Skin of body (tissue), 2 donors: ENCODE measurements around the gene SMIM32. TPM values are rescaled to one million over a fixed set of nuclear protein-coding genes. Genes with fewer than 3 reads are reported as not detected.

Experiments used
- DNase-seq: peaks from one replicate; lab custom pipeline; 2025; lab: John Stamatoyannopoulos, UW
- total RNA-seq: library from RNA; depleted of rRNA; stranded (reverse); fragments of >200 nt; gene quantifications from one replicate; pipeline ENCODE4 v1.2.3, GENCODE V29; 2014

Gene SMIM32
- not detected for total RNA-seq

DNA sequence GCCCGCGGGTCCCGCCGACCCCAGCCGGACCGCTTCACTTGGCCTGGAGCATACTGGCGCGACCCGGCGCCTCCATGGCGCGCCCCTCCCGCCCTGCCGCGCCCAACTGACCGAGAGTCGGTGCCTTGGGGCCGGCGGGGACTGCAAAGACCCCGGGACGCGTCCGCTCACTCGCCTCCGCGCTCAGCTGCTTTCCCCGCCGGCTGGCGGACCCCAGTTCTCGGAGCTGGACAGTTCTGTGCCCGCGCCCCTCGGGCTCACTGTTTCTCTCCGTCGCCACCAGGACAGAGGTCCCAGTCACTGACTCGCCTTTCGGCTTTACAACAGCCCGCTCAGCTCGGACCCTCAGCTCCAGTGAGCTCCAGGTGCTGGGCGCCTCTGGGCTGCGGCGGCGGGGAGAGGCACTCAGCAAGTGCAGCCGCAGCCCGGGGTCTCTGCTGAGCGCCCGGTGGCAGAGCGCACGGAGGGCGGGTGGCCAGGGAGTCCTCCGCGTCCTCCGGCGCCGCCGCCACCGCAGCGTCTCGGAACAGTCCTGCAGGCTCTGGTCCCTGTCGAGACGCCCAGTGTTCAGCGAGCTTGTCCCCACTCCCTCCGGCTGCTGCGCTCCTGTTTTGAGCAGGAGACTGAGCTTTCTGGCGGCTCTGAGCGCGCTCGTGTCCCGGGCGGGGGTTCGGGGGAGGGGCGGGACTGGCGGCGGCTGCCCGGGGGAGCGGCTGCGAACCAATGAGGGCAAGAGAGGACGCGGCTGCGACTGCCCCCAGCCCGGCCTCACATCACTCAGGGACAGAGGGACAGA is at the start of gene SMIM32:
SMIM32 (minus strand) TSS at position 637 of the 796 bp plus-strand sequence. CDS start 638 bp downstream, outside the sequence.
- no peak for DNase-seq

DNA sequence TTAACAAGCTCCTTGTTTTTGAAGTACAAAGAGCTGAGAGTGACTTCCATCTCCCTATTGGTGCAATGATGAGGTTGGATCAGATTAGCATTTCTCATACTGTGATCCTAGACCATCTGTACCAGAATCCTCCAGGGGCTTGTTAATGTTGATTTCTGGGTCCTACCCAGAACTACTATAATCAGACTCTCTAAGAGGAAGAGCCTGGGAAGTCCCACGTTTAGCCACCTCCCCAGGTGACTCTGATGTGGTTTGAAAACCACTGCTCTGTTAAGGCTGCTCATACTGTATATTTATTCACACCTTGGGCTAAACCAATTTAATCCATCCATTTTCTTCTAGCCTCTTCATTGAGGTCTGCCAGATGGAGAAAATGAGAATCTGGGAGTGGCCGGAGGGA is 49.6 kb upstream of the SMIM32 start:
- DNase-seq = no peak

DNA sequence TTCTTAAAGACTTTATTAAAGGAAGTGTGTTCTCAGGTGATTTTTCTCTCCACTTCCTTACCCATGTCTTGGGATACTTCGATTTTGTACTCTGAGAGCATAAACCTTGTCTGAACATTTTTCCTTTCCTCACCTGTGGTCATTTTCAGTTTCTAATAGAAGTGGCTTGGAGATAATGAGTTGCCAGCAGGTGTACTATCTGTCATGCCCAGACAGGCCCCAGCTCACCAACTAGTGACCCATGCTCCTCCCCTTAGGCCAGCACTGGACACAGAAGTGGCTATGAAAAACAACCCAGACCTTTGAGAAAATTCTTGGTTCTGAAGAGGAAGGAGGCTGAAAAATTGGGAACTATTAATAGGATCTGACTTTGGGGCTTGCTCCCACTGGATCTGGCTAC is 49.2 kb upstream of the SMIM32 start:
- DNase-seq = no peak

DNA sequence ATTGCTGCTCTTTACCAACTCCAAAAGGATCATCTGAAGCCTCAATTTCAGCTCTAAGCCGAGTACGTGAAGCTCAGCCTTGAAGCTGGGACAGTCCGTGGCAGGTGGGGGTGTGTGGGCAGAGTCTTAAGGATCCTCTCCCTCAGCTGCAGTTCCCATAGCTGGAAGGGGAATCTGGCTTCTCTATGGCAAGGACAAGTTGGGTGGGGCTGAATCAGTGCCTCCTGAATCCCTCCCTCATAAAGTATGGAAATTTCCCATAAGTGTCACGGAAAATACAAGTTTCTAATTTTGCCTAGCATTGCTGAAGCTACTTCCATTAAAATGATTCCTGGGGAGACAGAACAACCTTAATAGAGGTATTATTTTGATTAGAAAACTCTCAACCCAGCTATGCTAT is 47.9 kb upstream of the SMIM32 start:
- no peak for DNase-seq

DNA sequence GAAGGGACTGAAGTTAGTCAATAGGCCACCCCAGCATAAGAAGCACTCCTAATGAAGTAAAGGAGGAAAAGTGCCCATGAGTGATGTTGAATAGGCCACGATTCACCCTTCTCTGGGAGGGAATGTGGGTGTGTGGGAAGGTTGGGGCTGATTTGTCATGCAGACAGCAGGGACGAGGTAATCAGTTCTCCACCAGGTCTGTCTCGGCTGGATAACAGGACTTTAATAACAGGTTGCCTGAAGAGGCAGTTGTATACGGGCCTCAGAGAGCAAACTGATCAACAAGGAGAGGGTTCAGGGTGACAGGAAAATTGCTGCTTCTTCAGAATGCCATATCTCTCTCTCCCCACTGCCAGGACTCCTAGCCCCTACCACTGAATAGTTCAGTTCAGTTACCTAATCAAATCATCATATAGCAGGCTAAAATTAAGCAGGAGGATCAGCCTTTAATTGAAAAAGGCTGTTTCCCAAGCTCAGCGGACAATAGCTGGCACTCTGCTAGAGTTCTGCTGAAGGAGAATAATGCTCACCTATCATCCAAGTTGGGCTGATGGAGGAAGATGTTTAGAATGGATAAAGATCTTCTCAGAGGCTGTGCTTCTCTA is 43.6 kb upstream of the SMIM32 start:
- no peak for DNase-seq

DNA sequence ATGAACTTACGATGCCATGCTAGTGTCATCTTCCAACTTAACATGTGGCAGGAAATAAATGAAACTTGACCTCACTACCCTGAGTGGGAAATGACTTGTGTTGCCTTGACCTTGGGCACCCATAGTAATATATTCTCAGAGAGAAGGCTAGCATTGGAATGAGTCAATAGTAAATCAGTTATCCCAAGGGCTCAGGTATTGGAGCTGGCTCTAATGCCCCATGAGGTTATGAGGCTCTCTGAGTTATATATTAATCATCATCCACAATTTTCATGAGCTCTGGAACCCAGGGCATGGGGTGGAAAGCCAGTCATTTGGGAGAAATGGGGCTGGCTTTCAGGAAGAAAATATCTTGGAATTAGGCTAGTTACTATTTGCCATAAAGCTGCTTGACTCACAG is 42.4 kb upstream of the SMIM32 start:
- DNase-seq = no peak

DNA sequence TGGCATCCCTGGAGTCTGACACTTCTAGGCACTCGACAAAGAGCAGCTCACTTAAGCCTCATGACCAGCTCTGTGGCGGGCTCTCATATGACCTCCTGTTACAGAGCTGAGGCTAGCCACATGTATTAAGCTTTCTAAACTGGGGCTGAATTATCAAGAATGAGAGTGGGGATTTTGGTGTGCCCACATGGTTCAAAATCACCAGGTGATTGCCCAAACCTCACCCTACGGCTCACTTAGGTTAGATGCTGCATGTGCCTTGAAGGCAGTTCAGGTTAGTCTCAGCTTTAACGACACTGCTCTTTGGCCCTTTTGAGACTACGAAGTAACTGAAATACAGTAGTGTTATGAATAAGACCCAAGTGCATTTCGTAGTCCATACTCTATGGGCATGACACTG is 39.4 kb upstream of the SMIM32 start:
- no peak for DNase-seq

DNA sequence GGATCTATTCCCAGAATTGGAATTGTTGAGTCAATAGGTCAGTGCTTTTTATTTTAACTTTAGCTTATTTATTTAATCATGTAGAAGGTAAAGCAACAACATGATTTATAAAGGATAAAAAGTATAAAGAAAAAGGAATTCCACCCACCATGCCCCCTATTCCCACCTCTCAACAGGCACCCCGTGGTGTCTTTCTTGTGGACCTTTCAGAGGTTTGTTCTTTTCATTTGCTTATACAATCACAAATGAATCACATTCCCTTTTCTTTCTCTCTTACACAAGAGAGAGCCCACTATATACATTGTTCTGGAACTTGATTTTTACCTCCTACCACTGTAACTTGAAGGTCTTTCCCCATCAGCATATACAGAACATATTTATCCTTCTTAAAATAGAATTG is 37.2 kb upstream of the SMIM32 start:
- DNase-seq = no peak

DNA sequence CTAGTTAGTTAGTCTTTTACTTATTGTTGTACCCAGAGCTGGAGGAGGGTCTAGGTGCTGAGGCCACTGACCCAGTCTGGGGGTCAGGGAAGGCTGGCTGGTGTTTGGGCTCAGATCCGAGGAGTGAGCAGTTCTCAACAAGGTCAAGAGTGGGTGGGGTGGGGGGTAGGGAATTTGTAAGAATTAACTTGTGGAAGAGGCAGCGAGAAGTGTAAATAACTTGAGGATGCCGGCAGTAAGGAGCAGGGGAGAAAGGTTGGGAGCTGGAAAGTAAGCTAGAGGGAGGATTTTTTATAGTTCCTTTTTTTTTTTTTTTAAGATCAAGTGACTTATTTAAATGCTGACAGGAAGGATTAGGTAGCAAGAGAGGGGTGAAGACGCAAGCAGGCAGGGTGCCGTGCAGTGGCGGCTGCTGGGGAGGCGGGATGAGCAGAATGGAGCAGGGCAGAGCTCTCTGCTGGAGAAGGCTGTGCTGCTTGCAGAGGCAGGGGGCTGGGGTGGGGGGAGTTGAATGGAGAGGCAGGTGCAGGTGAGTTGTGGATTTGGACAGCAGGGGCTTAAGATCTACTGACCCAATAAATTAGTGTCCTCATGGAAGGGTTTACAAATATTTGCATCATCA is 35.3 kb upstream of the SMIM32 start:
- DNase-seq = no peak

DNA sequence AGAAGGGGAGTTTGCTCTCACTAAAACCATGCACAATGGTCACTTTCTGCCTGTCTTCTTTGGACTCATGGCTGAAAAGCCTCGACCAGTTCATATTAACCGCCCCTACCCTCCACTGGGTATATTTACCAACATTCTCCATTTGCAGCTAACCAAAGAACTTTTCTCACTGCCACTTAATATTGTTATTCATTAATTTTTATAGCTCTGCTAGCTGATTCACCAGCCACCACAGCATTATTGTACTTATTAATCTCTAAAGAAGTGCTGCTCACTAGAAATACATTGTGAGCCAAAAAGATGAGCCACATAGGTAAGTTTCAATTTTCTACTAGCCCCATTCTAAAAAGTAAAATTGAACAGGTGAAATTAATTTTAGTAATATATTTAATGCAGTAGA is 33.4 kb upstream of the SMIM32 start:
- DNase-seq = no peak

DNA sequence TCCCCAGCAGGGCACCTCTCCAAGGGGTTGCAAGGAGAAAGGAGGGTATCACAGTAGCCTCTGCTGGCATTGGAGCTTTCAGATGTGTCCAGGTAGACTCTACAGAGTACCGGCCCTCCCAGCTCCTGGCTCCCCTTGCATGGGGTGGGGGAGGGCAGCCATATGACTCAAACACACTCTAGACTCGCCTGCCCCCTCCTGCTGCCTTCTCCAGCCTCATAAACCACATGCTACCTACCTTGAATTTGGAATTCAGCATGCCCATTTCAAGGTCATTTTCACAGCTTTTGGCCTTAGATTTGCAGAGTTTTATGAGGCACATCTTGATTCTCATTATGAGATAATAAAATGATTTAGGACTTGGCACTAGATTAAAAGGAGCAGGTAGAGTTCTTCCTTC is 32.8 kb upstream of the SMIM32 start:
- no peak for DNase-seq

DNA sequence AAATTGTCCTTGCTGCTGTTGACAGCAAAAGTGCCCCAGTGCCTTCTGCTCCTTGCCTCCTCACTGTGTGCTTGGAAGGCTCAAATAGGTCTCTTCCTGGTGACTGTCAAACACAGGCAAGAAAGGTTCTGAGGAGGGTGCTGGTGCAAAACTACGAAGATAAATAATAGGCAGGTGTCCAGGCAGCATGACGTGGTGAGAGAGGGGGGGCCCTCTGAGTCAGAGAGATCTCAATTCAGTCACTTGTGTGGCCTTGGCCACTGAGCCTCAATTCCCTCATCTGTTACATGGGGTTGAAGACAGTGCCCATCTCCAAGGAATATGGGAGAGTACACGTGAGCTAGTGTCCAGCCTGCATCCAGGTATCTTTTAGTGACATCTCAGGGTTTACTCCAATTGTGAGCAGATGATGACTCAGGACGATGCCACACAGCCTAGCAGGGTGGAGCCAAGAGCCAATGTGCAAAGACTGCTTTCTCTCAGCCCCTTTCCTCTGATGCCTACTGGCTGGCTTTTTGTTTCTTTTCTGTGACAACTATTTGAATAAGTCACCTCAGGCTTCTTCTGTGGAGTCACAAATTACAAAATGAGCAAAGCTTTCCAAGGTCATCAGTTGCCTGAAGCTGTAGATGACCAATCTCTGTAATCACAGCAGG is 29.7 kb upstream of the SMIM32 start:
- no peak for DNase-seq

DNA sequence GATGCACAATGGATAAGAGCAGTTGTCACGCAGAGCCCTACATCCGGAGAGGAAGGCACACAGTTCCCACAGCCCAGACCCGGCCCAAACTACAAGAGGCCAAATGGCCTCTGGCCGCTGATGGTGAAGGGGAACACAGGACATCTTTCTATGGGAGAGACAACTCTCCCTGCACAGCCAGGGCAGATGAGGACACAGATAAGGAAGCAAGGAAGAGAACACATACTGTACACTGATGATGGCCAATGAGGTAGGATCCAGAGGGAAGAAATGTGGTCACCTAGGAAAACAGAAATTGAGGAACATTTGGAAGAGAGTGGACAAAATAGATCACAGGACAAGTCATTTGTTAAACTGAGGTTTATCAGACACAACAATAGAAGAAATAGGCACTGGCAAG is 28.4 kb upstream of the SMIM32 start:
- DNase-seq = no peak

DNA sequence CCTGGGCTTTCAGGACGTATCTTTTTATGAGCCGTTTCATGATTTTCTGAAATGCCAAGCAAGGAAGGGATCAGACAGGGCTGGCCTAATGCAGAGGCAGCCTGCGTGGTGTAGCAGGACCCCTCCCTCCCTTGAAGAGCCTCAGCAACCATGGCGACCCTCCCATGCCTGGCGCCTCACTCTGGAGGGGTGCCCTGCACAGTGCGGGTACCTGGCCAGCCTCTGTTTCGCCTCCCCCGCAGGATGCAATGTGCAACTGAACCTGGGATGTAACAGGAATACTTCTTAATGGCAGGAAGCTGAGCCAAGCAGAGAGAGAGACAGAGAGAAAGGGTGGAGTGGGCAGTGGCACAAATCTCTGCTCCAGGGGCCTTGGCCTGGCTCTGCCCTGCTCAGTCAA is 23.3 kb upstream of the SMIM32 start:
- DNase-seq = no peak

DNA sequence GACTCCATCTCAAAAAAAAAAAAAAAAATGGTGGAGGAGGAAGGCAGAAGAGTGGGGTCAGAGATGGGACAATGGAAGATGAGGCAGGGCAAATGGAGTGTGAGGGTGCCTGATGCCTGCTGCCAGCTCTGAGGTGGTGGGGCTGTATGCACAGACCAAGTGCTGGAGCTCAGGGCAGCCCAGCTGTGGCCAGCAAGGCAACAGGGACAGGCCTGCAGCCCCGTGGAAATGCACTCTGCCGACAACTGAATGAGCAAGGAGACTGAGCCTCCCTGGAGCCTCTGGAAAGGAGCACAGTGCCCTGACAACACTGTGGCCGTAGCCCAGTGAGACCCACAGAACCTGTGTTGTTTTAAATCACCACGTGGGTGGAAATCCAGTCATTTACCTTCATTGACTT is 22.9 kb upstream of the SMIM32 start:
- no peak for DNase-seq

DNA sequence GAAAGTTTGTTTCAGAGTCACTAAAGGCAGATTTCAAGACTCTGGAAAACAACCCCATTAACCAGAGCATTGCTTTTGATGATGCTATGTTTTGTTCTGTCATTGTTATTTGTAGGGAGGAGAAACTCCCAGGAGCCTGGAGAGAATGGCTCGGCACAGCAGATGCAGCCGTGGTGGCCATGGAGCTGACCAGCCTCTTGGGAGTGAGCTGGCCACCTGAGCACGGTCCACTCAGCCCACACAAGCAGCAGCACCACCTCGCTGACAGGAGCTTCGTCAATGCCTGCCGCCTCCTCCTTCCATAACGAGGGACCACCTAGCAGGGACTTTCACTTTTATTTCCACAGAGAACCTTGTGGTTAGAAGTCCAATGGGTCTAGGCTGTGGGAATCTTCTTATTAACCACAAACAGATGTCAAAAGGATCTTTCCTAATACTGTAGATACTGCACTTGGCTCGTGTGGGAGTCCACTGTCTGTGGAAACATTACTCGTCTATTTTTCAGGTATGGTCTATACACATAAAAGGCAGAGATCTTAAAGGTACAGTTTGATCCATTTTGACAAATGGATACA is 21.0 kb upstream of the SMIM32 start:
- DNase-seq = no peak

DNA sequence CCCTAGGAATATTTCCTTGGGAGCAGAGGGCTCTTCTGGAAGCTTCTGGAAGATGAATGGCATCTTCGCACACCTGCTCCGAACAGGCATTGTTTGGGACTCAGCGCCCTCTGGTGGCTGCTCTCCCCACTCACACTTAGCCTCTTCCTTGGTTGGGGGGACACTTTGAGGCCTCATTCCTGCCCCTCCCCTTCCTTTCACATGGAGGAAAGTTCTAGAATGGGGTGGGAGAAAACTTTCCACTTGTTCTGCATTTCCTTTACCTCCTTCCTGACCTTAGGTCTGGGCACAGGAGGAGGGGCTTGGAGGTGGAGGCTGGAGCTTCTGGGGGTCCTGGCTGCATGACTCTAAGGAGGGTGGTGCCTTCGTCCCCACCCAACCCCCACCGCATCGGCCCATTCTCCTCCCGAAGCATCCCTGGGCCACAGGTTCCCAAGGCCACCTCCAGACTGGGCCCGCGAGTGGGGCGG is 19.3 kb upstream of the SMIM32 start:
- no peak for DNase-seq

DNA sequence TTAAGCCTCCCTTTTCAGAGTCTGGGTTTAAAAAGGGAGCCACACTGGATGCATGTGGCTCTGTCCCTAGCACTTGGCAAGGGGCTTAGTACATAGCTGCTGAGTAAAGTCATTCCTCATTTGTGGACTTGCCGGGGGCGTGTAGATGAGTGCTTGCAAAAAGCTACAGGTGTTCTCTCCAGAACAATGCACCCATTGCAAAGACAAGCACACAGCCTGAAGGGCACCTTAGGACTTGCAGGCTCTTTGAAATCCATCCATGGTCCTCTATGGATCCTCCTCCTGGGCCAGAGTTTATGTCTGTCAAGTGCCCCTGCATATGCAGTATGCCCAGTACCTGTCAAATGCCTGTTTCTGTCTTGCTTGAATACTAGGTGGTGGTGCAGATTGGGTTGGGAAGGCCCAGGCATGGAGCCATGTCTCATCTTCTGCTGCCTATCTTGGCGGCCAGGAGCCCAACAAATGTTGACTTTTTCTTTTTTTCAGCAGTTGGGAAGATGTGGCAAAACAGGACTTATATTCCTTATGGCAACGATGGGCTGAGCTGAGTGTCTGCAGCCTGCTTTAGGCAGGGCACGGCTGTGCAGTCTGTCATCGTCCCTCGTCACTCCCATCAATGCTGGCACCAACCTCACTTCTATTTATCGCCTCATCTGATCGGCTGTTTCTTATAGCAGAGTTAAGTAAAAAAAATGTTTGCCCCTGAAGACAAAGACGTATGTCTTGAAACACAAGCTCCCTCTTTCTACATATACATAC is 18.5 kb upstream of the SMIM32 start:
- no peak for DNase-seq

DNA sequence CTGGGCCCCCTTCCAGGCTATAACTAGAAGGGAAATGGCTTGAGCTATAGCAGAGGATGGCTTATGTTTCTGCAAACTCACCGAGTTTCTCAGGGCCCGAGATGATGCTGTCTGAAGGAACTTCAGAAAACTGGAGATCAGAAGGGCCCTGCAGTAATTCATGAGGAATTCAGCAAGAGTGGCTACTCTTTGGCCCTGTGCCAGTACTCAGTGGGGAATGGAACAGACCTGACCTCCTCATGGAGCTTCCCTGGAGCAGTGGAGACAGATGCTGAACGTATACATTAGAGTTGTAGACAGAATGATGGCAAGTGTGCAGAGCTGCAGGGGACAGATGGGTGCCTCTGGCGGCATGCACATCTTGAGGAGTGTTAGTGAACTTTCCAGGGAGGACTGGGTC is 17.3 kb upstream of the SMIM32 start:
- DNase-seq = no peak

DNA sequence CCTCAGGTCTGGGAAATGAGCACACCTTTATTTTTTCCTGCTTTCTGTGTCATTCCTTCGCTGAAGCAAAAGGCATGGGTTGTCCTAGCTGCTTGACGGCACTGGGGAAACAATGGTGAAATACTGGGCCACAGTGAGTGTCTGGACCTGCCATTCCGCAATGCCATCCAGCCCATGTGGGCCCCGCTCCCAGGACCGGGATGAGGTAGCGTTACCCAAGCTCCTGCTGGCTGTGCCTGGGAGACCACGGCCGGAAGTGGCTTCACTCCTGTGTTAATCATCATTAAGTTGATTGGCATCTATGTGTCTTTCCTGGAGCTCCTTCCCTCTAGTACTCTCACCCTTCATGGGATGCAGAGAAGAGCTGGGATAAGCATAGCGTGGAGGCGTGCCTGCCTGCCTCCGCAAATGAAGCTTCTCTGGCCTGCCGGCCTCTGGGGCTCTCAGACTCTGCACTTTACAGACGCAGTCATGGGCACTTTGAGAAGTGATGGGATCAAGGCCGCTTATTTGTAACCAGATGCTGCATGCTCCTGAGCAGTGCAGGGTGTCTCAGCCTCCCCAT is 16.5 kb upstream of the SMIM32 start:
- DNase-seq = no peak

DNA sequence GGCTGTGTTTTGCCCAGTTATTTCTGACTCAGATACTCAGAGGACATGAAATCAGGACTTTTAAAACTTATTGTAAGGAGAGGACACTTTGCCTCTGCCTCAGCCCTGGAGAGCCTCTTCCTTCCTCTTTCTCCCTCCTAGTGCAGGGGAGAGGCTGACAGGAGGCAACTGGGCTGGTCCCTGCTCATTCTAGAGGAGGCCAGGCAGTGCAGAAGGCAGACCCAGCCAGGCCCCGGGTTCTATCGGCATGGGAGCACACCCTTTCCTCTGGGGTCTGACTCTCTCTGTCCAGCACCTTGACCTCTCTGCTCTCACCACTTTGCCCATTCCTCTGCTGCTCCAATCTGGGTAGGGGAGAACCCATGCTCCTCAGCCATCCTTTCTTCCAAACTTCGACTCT is 16.0 kb upstream of the SMIM32 start:
- no peak for DNase-seq
